Sciatic nerve (tissue), 2 donors: ENCODE results near the gene SAMD1. TPM values are rescaled to one million over a fixed set of nuclear protein-coding genes. Genes with fewer than 3 reads are reported as not detected.

ENCODE experiments used
- ATAC-seq: fragments of 200-7000 bp; cut with Tn5 transposase; one replicate; pipeline ENCODE4 v1.9.1; 2020; ENCODE audit warnings: mild to moderate bottlenecking, moderate library complexity
- DNase-seq: peaks from one replicate; pipeline ENCODE4 v3.0.0-alpha.2; 2020; ENCODE audit warnings: low spot score
- intact Hi-C: fragments of 100-400 bp; cut with DNase I; formaldehyde crosslinking; loops from one replicate; pipeline ENCODE4 v1.14.2; 2022
- total RNA-seq: library from RNA; stranded (reverse); fragmentation: NEBNext Ultra II Directional; extraction: Animal tissue kit (Norgen Biotek cat#: 25700); gene quantifications from one replicate; pipeline ENCODE4 v1.2.1, GENCODE V29; 2021
- donor health status: DM: no; HTN: no; CAD: no.
- donor health status: DM: no; HTN: no; CAD: no.

The SAMD1 gene
- total RNA-seq, 1 donor from 2014 or later = 22.2 TPM

DNA sequence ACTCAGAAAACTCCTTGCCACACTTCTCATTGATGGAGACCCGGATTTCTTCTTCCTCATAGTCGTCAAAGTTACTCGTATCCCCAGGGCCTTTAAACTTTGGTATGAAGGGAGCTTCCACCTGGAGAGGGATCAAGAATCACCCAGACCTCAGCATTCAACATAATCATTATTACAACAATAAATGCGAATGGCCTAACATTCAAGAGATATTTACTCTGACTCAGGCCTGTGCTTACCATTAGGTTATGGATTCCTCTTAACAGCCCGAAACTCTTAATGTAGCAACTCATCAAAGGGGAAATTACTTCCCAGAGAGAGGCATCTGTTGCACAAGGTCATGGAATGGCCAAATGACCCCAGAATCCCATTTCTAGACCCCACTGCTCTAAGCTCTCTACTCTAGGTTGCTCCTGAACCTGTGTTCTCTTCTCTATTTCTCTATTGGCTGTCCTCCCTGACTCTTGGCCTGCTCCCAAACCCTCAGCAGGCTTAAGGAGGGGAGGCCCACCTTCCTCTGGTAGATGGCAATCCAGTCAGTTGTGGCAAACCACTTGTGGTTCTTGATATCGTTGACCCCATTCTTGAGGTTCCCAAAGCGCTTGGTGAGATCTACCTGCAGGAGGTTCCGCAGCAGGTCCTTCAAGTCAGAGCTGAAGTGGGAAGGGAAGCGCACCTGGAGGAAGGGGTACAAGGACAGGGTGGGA is 2.7 kb upstream of the SAMD1 start:
- intact Hi-C loops = no loop called here

GRCh38 chr19:14091813-14092462 is 1.4 kb upstream of the SAMD1 start:
- DNase-seq = no peak
- peak; percentile 15 for ATAC-seq
- intact Hi-C loops = no loop called here

More for the DNA sequence above, 2.7 kb upstream of the SAMD1 start:
- ATAC-seq = no peak
- no peak for DNase-seq

- intact Hi-C loops = no loop called here
- DNase-seq (peak; percentile 89), ATAC-seq (peak; percentile 80)
These were observed 696 bp upstream of the SAMD1 start for GRCh38 chr19:14091081-14091812.

DNA sequence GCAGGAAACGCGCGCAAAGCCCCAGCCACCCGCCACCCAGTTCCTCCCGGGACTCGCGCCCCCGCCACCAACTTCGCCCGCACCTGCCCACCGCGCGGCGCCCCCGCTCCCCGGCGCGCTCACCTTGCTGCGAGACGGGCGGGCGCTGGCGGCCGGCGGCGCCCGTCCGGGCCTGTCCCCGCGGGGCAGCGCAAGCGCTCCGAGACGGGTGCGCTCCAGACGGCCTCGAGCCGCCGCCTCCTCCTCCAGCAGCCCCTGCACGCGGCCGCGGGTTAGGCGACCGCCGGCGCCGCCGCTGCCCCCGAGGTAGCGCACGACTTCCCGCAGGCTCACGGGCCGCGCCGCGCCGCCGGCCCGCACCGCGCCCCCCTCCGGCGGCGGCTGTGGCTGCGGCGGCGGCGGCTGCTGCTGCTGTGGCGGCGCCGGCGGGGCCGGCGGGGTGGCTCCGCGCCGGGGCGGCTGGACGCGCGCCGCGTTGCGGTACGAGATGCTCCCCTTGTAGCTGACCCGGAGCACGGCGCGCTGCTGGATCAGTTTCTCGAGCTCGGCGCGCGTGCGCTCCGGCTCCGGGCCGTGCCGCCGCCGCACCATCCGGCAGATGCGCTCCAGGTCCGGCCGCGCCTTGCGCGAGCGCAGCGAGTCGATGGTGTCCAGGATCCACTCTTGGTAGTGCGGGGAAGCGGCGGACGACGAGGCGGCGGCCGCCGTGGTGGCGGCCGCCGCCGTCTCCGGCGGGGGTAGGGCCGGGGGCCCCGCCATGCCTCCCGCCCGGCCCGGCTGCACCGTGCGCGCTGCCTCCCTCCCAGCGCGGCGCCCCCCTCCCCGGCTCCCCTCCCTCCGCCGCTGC is 666 bp downstream of the SAMD1 start:
- ATAC-seq = no peak
- intact Hi-C loops = loop anchor here (10.0 kb wide), 1 partner anchor 45 kb away; the partner anchor contains the start of gene ASF1B
- DNase-seq = no peak

DNA sequence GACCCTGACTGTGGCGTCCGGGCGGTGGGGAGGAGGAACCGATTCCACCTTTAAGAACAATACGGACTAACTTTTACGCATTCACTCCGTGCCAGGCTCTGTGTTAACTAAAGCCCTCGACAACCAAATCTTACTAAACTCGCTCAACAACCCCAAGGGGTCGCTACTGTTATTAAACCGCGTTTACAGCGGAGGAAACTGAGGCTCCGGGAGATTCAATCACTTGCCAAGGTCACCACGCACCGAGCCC is 1.2 kb downstream of the SAMD1 start:
- DNase-seq (no peak), ATAC-seq (no peak)
- intact Hi-C loops = loop anchor here (10.0 kb wide), 1 partner anchor 45 kb away; the partner anchor contains the start of gene ASF1B

DNA sequence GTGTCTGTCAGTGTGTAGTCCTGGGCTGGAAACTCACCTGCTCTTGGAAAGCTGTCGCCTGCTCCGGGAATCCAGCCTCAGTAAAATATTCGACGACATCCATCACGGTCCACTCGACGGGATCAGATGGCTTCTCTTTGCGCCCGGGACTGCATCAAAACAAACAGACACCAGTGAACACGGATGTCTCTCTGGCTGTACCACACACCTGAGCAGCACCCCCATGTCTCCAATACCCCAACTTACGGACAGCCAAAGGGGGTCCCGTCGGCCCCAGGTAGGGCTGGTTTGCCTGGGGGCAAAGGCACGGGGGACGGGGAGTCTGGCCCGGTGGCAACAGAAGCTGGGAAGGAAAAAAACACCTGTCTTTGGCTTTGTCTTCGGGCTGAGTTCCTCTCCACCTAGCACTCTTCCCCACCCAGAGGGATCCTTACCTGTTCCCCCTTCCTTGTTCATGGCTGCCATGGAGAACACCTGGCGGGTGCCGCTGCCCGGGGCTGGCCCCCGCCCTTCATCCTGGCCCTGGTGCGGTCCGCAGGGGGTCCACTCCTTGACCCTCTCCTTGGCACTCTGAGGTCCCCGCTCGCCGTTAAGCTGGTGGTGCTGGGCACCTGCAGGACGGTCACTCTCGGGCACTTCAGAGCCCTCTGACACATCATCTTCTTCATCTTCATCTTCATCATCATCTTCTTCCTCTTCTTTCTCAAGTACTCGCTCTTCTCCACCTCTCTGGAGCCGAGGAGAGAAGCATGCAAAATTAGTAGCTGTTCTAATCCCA is 1.7 kb downstream of the SAMD1 start:
- no peak for DNase-seq
- ATAC-seq = no peak
- intact Hi-C loops = loop anchor here (10.0 kb wide), 1 partner anchor 46 kb away; the partner anchor contains the start of gene ASF1B

GRCh38 chr19:14086098-14086497 is 4.5 kb downstream of the SAMD1 start:
- ATAC-seq = no peak
- intact Hi-C loops = loop anchor here (10.0 kb wide), 1 partner anchor 49 kb away; the partner anchor contains the start of gene ASF1B
- no peak for DNase-seq

- intact Hi-C loops = loop anchor here (10.0 kb wide), 1 partner anchor 49 kb away; the partner anchor contains the start of gene ASF1B
- no peak for ATAC-seq
- no peak for DNase-seq
These were observed 5.1 kb downstream of the SAMD1 start, which contains the start of gene C19orf67 for GRCh38 chr19:14085309-14085995. TSS of gene C19orf67 (minus strand) at chr19:14085783. CDS start at chr19:14085627, 156 bp downstream.

- DNase-seq (no peak), ATAC-seq (no peak)
- intact Hi-C loops = loop anchor here (10.0 kb wide), 1 partner anchor 52 kb away; the partner anchor contains the start of gene ASF1B
These were observed 7.9 kb downstream of the SAMD1 start for GRCh38 chr19:14082675-14082960.

- intact Hi-C loops = loop anchor here (10.0 kb wide), 1 partner anchor 53 kb away; the partner anchor contains the start of gene ASF1B
- DNase-seq (peak; percentile 81), ATAC-seq (no peak)
These were observed 8.5 kb downstream of the SAMD1 start for GRCh38 chr19:14081797-14082674.

- DNase-seq = peak; percentile 100
- peak; percentile 97 for ATAC-seq
- intact Hi-C loops = loop anchor here (10.0 kb wide), 1 partner anchor 54 kb away; the partner anchor contains the start of gene ASF1B
These were observed 9.4 kb downstream of the SAMD1 start for GRCh38 chr19:14080887-14081796.

GRCh38 chr19:14078411-14078810 is 12.1 kb downstream of the SAMD1 start:
- ATAC-seq = no peak
- intact Hi-C loops = no loop called here
- DNase-seq = no peak

DNA sequence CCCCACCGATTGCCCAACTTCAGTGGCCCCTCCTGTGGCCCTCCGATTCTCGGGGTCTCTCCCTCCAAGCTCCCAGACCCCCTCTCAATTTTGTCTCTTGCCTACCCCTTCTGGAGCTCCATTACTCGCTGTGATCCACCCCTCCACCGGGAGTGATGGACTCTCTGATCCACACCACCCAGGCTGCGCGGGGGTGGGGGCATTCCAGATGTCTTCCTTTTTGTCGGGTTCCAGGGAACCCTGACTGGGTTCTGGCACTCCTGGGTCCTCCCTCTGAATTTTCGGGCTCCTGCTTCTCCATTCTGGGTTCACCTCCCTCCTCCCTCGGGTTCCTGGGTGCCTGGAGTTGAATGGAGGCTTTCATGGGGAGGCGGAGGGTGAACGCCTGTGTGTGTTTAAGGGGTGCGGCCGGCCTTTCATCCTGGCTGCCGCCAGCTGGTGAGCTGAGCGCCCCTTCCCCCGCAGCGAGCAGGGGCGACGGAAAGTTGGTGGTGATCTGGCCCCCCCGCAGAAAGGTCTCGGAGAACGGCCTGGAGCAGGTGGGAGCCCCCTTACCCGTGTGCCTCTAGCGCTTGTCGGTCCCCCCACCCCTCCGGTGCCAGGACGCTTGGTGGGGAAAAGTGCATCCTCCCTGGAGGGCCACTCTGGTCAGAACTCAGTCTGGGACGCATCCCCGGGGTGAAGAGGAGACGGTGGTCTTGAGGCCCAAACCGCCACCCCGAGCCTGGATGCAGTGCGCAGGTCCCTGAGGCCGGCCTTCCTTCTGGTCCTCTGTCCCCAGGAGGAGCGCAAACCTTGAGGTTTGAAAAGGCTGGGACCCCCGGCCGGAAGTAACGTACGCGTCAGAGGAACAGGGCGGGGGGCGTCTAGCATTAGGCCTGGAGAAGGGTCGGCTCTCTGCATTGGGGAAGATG is 16.4 kb downstream of the SAMD1 start:
- intact Hi-C loops = no loop called here
- no peak for DNase-seq
- ATAC-seq = peak; percentile 23

GRCh38 chr19:14073261-14073924 is 17.2 kb downstream of the SAMD1 start:
- intact Hi-C loops = no loop called here
- ATAC-seq (peak; percentile 58), DNase-seq (peak; percentile 83)
